Epithelial cell of proximal tubule (primary cell): Measurements from ENCODE around the gene ZNF341. TPM values are rescaled to one million over a fixed set of nuclear protein-coding genes. Genes with fewer than 3 reads are reported as not detected.

Source experiments
- DNase-seq: peaks from one replicate; pipeline ENCODE4 v3.0.0-alpha.2; 2011; ENCODE audit warnings: low read depth
- H3K4me3 ChIP-seq: 2 replicates; pipeline ENCODE4 v1.5.1; 2011; ENCODE audit warnings: low read depth, mild to moderate bottlenecking, low read length
- total RNA-seq: library from RNA; depleted of rRNA; stranded (reverse); fragments of >200 nt; gene quantifications from 2 replicates; pipeline ENCODE4 v1.2.3, GENCODE V29; 2015
- TF ChIP-seq, protein P1 (sequence below): conservative IDR thresholded peaks from 2 replicates; pipeline ENCODE4 v1.5.1; 2012; ENCODE audit warnings: low read depth, mild to moderate bottlenecking, low read length

ZNF341 gene
- total RNA-seq, 1 donor from 2014 or later: 2.1 TPM

GRCh38 chr20:33783256-33783655 lies 51.5 kb downstream of the ZNF341 start:
- H3K4me3 ChIP-seq: no peak overlapping the region
- TF ChIP-seq, protein P1, sequence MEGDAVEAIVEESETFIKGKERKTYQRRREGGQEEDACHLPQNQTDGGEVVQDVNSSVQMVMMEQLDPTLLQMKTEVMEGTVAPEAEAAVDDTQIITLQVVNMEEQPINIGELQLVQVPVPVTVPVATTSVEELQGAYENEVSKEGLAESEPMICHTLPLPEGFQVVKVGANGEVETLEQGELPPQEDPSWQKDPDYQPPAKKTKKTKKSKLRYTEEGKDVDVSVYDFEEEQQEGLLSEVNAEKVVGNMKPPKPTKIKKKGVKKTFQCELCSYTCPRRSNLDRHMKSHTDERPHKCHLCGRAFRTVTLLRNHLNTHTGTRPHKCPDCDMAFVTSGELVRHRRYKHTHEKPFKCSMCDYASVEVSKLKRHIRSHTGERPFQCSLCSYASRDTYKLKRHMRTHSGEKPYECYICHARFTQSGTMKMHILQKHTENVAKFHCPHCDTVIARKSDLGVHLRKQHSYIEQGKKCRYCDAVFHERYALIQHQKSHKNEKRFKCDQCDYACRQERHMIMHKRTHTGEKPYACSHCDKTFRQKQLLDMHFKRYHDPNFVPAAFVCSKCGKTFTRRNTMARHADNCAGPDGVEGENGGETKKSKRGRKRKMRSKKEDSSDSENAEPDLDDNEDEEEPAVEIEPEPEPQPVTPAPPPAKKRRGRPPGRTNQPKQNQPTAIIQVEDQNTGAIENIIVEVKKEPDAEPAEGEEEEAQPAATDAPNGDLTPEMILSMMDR: no peak
- no peak for DNase-seq

DNA sequence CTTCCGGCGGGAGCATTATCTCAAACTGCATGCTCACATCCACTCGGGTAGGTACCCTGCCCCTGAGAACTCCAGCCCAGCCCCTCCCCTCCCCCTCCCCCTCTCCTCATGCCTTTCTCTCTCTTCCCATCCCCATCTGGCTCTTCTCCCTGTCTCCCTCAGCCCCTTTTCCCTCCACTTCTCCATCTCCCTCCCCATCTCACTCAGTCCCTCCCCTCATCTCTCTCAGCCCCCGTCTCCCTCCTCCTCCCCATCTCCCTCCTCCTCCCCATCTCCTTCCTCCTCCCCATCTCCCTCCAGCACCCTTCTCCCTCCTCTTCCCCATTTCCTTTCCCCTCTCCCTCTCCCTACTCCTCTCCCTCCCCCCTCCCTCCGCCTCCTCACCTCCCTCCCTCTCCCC lies 52.0 kb downstream of the ZNF341 start:
- TF ChIP-seq, protein P1: no peak
- H3K4me3 ChIP-seq: no peak overlapping the region
- DNase-seq: no peak

DNA sequence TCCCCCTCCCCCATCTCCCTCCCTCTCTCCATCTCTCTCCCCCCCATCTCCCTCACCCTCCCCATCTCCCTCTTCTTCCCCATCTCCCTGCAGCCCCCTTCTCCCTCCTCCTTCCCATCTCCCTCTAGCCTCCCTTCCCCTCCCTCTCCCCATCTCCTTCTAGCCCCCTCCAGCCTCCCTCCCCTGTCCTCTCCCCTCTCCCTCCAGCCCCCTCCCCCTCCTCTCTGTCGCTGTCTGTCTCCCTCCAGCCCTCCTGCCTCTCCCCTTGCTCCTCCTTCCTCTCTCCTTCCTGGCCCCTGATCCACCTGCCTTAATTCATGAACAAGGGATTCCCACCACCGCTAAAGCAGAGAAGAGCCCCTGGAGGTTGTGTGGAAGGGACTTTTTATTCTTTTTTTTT lies 52.4 kb downstream of the ZNF341 start:
- TF ChIP-seq, protein P1: no peak
- no peak for DNase-seq
- no peak overlapping the region for H3K4me3 ChIP-seq

DNA sequence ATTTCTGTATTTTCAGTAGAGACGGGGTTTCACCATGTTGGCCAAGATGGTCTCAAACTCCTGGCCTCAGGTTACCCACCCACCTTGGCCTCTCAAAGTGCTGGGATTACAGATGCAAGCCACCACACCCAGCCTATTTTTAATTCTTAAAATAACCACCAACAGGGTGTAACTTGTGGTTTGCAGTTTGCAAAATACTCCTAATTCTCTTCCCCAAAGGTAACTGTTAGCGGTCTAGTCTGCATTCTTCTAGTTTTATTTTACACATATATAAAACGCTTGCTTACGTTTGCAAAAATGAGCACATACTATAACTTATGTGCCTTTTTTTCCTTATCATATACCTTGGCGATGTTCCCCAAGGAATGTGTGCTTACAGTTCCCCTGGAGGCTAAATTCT lies 53.7 kb downstream of the ZNF341 start:
- H3K4me3 ChIP-seq: no peak overlapping the region
- TF ChIP-seq, protein P1: no peak
- no peak for DNase-seq

DNA sequence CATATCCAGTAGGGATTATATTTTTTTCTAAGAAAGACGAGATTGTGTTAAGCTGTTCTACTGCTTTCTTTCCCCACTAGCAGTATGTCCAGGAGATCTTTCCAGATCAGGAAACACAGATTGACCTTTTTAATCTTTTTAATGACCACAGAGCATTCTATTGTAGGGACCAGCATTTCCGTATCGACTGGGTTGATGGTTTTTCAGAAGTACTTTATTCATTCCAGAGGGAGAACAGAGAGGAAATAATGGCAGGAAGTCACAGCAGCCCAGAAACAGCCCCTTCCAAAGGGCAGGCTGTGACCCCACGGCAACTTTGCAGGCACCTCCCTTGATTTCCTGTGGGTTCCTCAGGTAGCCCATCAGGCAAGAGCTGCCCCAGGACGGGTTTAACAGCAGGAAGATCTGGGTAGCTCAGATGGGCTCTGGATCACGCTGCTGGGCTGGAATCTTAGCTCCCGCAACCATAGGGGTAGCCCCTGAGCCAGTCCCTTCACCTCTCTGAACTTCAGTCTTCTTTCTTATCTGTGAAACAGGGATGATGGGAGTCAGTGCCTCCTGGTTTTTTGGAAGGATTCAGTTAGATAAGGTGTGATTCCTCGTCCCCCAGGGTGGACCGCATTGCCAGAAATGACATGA lies 55.6 kb downstream of the ZNF341 start:
- TF ChIP-seq, protein P1: no peak
- DNase-seq: no peak
- no peak overlapping the region for H3K4me3 ChIP-seq

- TF ChIP-seq, protein P1: no peak
- no peak for DNase-seq
Measured at GRCh38 chr20:33788351-33789049, 56.7 kb downstream of the ZNF341 start.

More at GRCh38 chr20:33788351-33789049, 56.7 kb downstream of the ZNF341 start:
- no peak overlapping the region for H3K4me3 ChIP-seq
